ENCODE measurements around the gene FAM241B.
A peak's percentile ranks its signal among the peaks of the same experiment; 100 is the strongest.

FAM241B gene

DNA sequence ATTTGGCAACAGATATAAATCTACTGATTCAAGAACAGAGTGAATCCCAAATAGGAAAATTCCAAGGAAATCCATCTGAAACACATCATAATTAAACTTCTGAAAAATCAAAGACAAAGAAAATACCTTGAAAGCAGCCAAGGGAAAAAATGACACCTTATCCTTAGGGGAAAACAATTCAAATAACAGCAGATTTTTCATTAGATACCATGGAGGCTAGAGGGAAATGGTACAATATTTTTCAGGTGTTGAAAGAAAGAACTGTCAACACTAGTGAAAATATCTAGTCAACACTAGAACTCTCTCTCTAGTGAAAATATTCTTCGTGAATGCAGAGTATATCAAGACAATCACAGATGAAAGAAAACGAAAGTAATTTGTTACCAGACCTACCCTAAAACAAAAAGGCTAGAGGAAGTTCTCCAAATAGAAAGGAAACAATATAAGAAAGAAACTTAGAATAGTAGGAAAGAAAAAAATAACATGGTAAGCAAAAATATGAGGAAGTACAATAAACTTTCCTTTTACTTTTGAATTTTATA, 5.7 kb upstream of the FAM241B start:
- TF ChIP-seq, protein P1, sequence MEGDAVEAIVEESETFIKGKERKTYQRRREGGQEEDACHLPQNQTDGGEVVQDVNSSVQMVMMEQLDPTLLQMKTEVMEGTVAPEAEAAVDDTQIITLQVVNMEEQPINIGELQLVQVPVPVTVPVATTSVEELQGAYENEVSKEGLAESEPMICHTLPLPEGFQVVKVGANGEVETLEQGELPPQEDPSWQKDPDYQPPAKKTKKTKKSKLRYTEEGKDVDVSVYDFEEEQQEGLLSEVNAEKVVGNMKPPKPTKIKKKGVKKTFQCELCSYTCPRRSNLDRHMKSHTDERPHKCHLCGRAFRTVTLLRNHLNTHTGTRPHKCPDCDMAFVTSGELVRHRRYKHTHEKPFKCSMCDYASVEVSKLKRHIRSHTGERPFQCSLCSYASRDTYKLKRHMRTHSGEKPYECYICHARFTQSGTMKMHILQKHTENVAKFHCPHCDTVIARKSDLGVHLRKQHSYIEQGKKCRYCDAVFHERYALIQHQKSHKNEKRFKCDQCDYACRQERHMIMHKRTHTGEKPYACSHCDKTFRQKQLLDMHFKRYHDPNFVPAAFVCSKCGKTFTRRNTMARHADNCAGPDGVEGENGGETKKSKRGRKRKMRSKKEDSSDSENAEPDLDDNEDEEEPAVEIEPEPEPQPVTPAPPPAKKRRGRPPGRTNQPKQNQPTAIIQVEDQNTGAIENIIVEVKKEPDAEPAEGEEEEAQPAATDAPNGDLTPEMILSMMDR (IDR thresholded peaks at IDR 0.05; ENCODE audit: low read depth, low read length, missing control alignments): no peak
- in situ Hi-C loops (cut with HindIII; ENCODE audit: low sequenced_read_pairs): no loop called here
- H3K4me3 ChIP-seq (ENCODE audit: low read depth, low read length): no peak overlapping the region
- no peak for DNase-seq (ENCODE audit: low read depth)

GRCh38 chr10:69626826-69627225, 3.2 kb upstream of the FAM241B start:
- in situ Hi-C loops (cut with HindIII; ENCODE audit: low sequenced_read_pairs): no loop called here
- DNase-seq (ENCODE audit: low read depth): no peak
- TF ChIP-seq, protein P1 (IDR thresholded peaks at IDR 0.05; ENCODE audit: low read depth, low read length, missing control alignments): no peak
- H3K4me3 ChIP-seq (ENCODE audit: low read depth, low read length): no peak overlapping the region

DNA sequence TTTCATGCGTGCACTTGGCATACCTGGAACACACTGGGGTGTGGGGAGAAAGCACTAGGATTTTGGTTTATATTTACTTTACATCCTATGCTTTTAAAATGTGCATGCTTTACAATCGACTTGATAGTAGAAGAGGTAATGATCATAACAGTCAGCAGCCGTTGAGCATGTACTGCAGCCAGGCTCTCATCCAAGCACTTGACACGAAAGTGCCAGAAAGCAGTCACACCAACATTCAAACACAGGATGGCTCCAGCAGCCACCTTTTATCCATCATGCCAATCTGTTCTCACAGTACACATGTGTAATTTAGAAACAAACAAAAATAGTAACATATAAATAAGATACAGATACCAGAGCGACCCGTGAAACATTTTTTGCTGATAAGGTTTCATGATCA, 1.2 kb upstream of the FAM241B start:
- in situ Hi-C loops (cut with HindIII; ENCODE audit: low sequenced_read_pairs): no loop called here
- H3K4me3 ChIP-seq (ENCODE audit: low read depth, low read length): no peak overlapping the region
- DNase-seq (ENCODE audit: low read depth): no peak
- TF ChIP-seq, protein P1 (IDR thresholded peaks at IDR 0.05; ENCODE audit: low read depth, low read length, missing control alignments): no peak

DNA sequence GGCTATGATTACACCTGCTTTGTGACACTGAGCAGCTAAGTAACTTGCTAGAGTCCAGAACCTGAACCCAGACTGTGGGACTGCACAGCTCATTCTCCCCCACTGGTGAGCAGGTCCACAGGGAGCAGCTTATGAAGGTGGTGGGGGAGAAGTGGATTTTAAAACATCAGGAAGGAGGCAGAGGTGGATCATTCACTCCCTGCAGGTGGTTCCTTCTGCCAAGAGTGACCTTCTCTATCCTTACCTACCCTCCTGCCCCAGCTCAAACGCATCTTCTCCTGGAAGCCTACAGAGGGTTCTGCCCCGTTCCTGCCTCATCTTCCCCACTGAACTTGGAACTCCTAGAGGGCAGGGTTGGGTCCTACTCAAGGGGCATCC, 539 bp upstream of the FAM241B start:
- in situ Hi-C loops (cut with HindIII; ENCODE audit: low sequenced_read_pairs): no loop called here
- H3K4me3 ChIP-seq (ENCODE audit: low read depth, low read length): peak overlapping the region; percentile 42
- TF ChIP-seq, protein P1 (IDR thresholded peaks at IDR 0.05; ENCODE audit: low read depth, low read length, missing control alignments): no peak

GRCh38 chr10:69630651-69631400, 779 bp downstream of the FAM241B start:
- no peak for DNase-seq (ENCODE audit: low read depth)
- peak overlapping the region; percentile 42 for H3K4me3 ChIP-seq (ENCODE audit: low read depth, low read length)
- in situ Hi-C loops (cut with HindIII; ENCODE audit: low sequenced_read_pairs): no loop called here
- TF ChIP-seq, protein P1 (IDR thresholded peaks at IDR 0.05; ENCODE audit: low read depth, low read length, missing control alignments): no peak

More for the DNA sequence above, 539 bp upstream of the FAM241B start:
- no peak for DNase-seq (ENCODE audit: low read depth)

- in situ Hi-C loops (cut with HindIII; ENCODE audit: low sequenced_read_pairs): no loop called here
- TF ChIP-seq, protein P1 (IDR thresholded peaks at IDR 0.05; ENCODE audit: low read depth, low read length, missing control alignments): no peak
- no peak for DNase-seq (ENCODE audit: low read depth)
Measured at GRCh38 chr10:69631566-69631965, 1.5 kb downstream of the FAM241B start.

More at GRCh38 chr10:69631566-69631965, 1.5 kb downstream of the FAM241B start:
- no peak overlapping the region for H3K4me3 ChIP-seq (ENCODE audit: low read depth, low read length)

All from astrocyte of the cerebellum (primary cell).